Activated CD8-positive, alpha-beta T cell treated with anti-CD3 and anti-CD28 coated beads for 36 hours (primary cell): ENCODE data around the gene MCF2L2. TPM values are rescaled to one million over a fixed set of nuclear protein-coding genes. Genes with fewer than 3 reads are reported as not detected.

Experiments used
- ATAC-seq: fragments of 200-7000 bp; cut with Tn5 transposase; one replicate; pipeline ENCODE4 v1.10.0; 2021; ENCODE audit warnings: mild to moderate bottlenecking, moderate library complexity
- CTCF ChIA-PET: fragments of 350-600 bp; sonication (Branson Sonifier 250); formaldehyde crosslinking; loops from one replicate; lab custom pipeline; 2021; ENCODE audit warnings: antibody characterized with exemption; lab: Charles Lee
- POLR2A ChIA-PET: fragments of 350-600 bp; sonication (Branson Sonifier 250); formaldehyde crosslinking; loops from one replicate; lab custom pipeline; 2021; ENCODE audit warnings: antibody characterized with exemption; lab: Charles Lee
- DNase-seq: peaks from one replicate; pipeline ENCODE4 v3.0.0-alpha.2; 2020
- H3K27ac Mint-ChIP-seq: one replicate; pipeline ENCODE4 v1.8.0; 2021; ENCODE audit warnings: mild to moderate bottlenecking, mixed read lengths
- H3K27me3 Mint-ChIP-seq: one replicate; pipeline ENCODE4 v1.8.0; 2021; ENCODE audit warnings: mixed read lengths
- H3K36me3 Mint-ChIP-seq: one replicate; pipeline ENCODE4 v1.8.0; 2021; ENCODE audit warnings: low read depth, mixed read lengths
- H3K4me1 Mint-ChIP-seq: one replicate; pipeline ENCODE4 v1.8.0; 2021; ENCODE audit warnings: low read depth, mixed read lengths
- H3K4me3 Mint-ChIP-seq: one replicate; pipeline ENCODE4 v1.8.0; 2021; ENCODE audit warnings: mild to moderate bottlenecking, moderate library complexity, mixed read lengths
- H3K9me3 Mint-ChIP-seq: one replicate; pipeline ENCODE4 v1.8.0; 2021; ENCODE audit warnings: mixed read lengths
- CTCF ChIP-seq: fragments of 200-600 bp; IDR thresholded peaks from one replicate; pipeline ENCODE4 v1.8.0; 2022; ENCODE audit warnings: antibody characterized with exemption, mild to moderate bottlenecking
- intact Hi-C: fragments of 100-400 bp; cut with micrococcal nuclease; formaldehyde crosslinking; loops from one replicate; pipeline ENCODE4 v1.10.0; 2022
- total RNA-seq, 2 experiments: library from RNA; stranded (reverse); gene quantifications; one replicate each; pipeline ENCODE4 v1.2.3, GENCODE V29; 2021

MCF2L2 gene
- total RNA-seq, 2 experiments from 2014 or later, result 3.5 to 3.7 TPM

- intact Hi-C loops, result no loop called here
- TF ChIP-seq CTCF, result no peak
- H3K27me3 Mint-ChIP-seq, result no peaks in the 10 kb centered on the region
- no peak overlapping the region for H3K27ac Mint-ChIP-seq
- no peak overlapping the region for H3K4me3 Mint-ChIP-seq
- H3K4me1 Mint-ChIP-seq, result peaks cover 31% of the 10 kb centered on the region
- POLR2A ChIA-PET, result interaction anchor here (0.6 kb wide), 1 partner anchor 100 kb away, joined by 3 read pairs; no protein-coding TSS in a partner anchor
- CTCF ChIA-PET, result interaction anchor here (1.2 kb wide), 1 partner anchor 127 kb away, joined by 3 read pairs; no protein-coding TSS in a partner anchor
- H3K9me3 Mint-ChIP-seq, result no peaks in the 10 kb centered on the region
- DNase-seq, result no peak
- no peak for ATAC-seq
- H3K36me3 Mint-ChIP-seq, result peaks cover 3% of the 10 kb centered on the region
These were observed 117.5 kb downstream of the MCF2L2 start for GRCh38 chr3:183310936-183311335.

DNA sequence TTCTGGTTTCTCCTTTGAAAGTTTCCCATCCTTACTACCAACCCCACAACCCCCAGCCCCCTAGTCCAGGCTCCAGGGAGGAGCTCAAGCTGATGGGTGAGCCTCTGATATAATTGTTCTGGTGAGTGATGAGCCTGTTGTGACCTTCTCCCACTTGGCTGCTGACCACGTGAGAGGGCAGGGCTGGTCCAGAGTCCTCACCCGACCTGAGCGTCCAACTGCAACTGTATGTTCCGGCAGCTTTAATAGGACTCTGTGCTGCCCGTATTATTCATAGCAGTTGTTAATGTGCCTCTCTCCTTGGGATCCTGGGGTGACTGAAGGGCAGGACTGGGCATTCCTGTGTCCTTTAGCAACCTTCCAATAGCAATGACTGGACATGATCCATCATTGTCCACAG, 119.1 kb downstream of the MCF2L2 start:
- Mint-ChIP-seq H3K9me3 (no peaks in the 10 kb centered on the region), H3K36me3 (peaks cover 3% of the 10 kb centered on the region), H3K27ac (no peak overlapping the region), H3K4me1 (peaks cover 31% of the 10 kb centered on the region), H3K27me3 (no peaks in the 10 kb centered on the region), H3K4me3 (no peak overlapping the region)
- DNase-seq (no peak), ATAC-seq (no peak)
- ChIA-PET CTCF (no interaction called here), POLR2A (interaction anchor here (1.1 to 1.5 kb wide), 2 partner anchors 14 to 23 kb away, joined by 3 to 4 read pairs; no protein-coding TSS in a partner anchor)
- intact Hi-C loops, result no loop called here
- TF ChIP-seq CTCF, result no peak

GRCh38 chr3:183308751-183309150, 119.7 kb downstream of the MCF2L2 start:
- no peaks in the 10 kb centered on the region for H3K9me3 Mint-ChIP-seq
- ATAC-seq, result no peak
- DNase-seq, result no peak
- H3K4me1 Mint-ChIP-seq, result peaks cover 29% of the 10 kb centered on the region
- H3K27ac Mint-ChIP-seq, result no peak overlapping the region
- intact Hi-C loops, result no loop called here
- no peak for TF ChIP-seq CTCF
- H3K36me3 Mint-ChIP-seq, result peaks cover 3% of the 10 kb centered on the region
- POLR2A ChIA-PET, result interaction anchor here (0.8 to 1.5 kb wide), 3 partner anchors 10 to 22 kb away, joined by 3 to 4 read pairs (median 3); no protein-coding TSS in a partner anchor
- H3K27me3 Mint-ChIP-seq, result no peaks in the 10 kb centered on the region
- H3K4me3 Mint-ChIP-seq, result no peak overlapping the region
- CTCF ChIA-PET, result interaction anchor here (0.6 kb wide), 1 partner anchor 74 kb away, joined by 3 read pairs; no protein-coding TSS in a partner anchor

DNA sequence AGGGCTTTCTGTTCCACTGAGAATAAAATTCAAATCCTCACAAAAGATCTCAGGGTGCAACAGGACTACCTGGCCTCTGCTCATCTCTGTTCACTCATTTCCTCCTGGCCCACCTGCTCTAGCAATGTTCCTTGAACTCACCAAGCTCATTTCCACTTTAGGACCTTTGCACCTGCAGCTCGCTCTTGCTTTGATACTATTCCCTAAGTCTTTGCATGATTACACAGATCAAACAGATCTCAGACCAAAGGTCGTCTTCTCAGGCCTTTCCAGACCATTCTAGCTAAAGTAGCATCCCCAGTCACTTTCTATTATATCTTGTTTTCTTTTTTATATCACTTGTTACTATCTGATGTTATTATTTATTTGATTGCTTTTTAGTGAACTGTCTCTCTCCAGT, 120.7 kb downstream of the MCF2L2 start:
- ATAC-seq (no peak), DNase-seq (no peak)
- intact Hi-C loops, result no loop called here
- TF ChIP-seq CTCF, result no peak
- ChIA-PET POLR2A (interaction anchor here (0.8 to 2.1 kb wide), 2 partner anchors 9 to 11 kb away, joined by 3 to 7 read pairs; no protein-coding TSS in a partner anchor), CTCF (interaction anchor here (0.6 to 0.8 kb wide), 2 partner anchors 10 to 75 kb away, joined by 3 read pairs; no protein-coding TSS in a partner anchor)
- no peaks in the 10 kb centered on the region for H3K9me3 Mint-ChIP-seq
- H3K27me3 Mint-ChIP-seq, result no peaks in the 10 kb centered on the region
- H3K4me1 Mint-ChIP-seq, result peaks cover 25% of the 10 kb centered on the region
- no peak overlapping the region for H3K4me3 Mint-ChIP-seq
- H3K36me3 Mint-ChIP-seq, result peaks cover 3% of the 10 kb centered on the region
- H3K27ac Mint-ChIP-seq, result no peak overlapping the region
